H1 (cell line): Measurements from ENCODE around the gene PDE6D. TPM values are rescaled to one million over a fixed set of nuclear protein-coding genes. Genes with fewer than 3 reads are reported as not detected.

Experiments
- CTCF ChIA-PET: fragments of 300-600 bp; sonication (Branson Sonifier 250); formaldehyde crosslinking; loops from one replicate; lab custom pipeline; 2021; ENCODE audit not compliant: partially characterized antibody; lab: Charles Lee
- POLR2A ChIA-PET: fragments of 300-600 bp; sonication (Branson Sonifier 250); formaldehyde crosslinking; loops from one replicate; lab custom pipeline; 2021; ENCODE audit warnings: inconsistent platforms; ENCODE audit not compliant: partially characterized antibody; lab: Charles Lee
- DNase-seq, 2 experiments: peaks; one replicate each; pipeline versions ENCODE4 v3.0.0 to v3.0.0-alpha.2; 2010 to 2022; ENCODE audit warnings: low spot score in 2 of 2, low read depth in 1 of 2, mixed read lengths in 1 of 2
- FAIRE-seq: peaks from 2 replicates; lab custom pipeline; 2011; peaks lifted over from hg19 to GRCh38; lab: Jason Lieb, UNC
- H2AFZ ChIP-seq: 2 replicates; pipeline ENCODE4 v1.8.1; 2012; ENCODE audit warnings: low read length, inconsistent platforms
- H2AK5ac ChIP-seq: 2 replicates; pipeline ENCODE4 v1.6.1; 2013; ENCODE audit warnings: low read depth, low read length
- H2BK120ac ChIP-seq: replicated peaks from 2 replicates; pipeline ENCODE3; 2013; ENCODE audit warnings: low read depth, low read length, inconsistent platforms
- H2BK12ac ChIP-seq: 2 replicates; pipeline ENCODE4 v1.6.1; 2013; ENCODE audit warnings: low read depth, low read length
- H2BK15ac ChIP-seq: 2 replicates; pipeline ENCODE4 v1.6.1; 2013; ENCODE audit warnings: low read length
- H2BK20ac ChIP-seq: 2 replicates; pipeline ENCODE4 v1.6.1; 2013; ENCODE audit warnings: low read length
- H2BK5ac ChIP-seq: 2 replicates; pipeline ENCODE4 v1.6.1; 2013; ENCODE audit warnings: low read depth, low read length
- H3K14ac ChIP-seq: 2 replicates; pipeline ENCODE4 v1.6.1; 2013; ENCODE audit warnings: inconsistent platforms; ENCODE audit not compliant: insufficient read length
- H3K18ac ChIP-seq: 2 replicates; pipeline ENCODE4 v1.6.1; 2013; ENCODE audit warnings: low read length; ENCODE audit errors: extremely low read depth
- H3K23ac ChIP-seq: 2 replicates; pipeline ENCODE4 v1.6.1; 2013; ENCODE audit warnings: inconsistent platforms; ENCODE audit not compliant: insufficient read length
- H3K23me2 ChIP-seq: 2 replicates; pipeline ENCODE4 v1.6.1; 2013; ENCODE audit warnings: low read depth, low read length
- H3K27ac ChIP-seq: 2 replicates; pipeline ENCODE4 v1.6.1; 2011; ENCODE audit warnings: low read depth, low read length, inconsistent platforms
- H3K27me3 ChIP-seq, 4 experiments: replicated peaks in 1 of 4; 1 replicate in 1 of 4; 2 replicates in 3 of 4; pipeline versions ENCODE4 v1.6.1 to v1.8.1; 2011 to 2013; ENCODE audit warnings: low read length in 3 of 4, mild to moderate bottlenecking in 3 of 4, inconsistent platforms in 2 of 4, mixed read lengths in 2 of 4, moderate library complexity in 1 of 4; ENCODE audit not compliant: control insufficient read depth in 3 of 4, insufficient read depth in 3 of 4; ENCODE audit errors: extremely low read depth in 1 of 4
- H3K36me3 ChIP-seq, 4 experiments: 2 replicates each; pipeline versions ENCODE4 v1.6.1 to v1.8.1; 2011 to 2013; ENCODE audit warnings: mild to moderate bottlenecking in 4 of 4, low read length in 3 of 4, moderate library complexity in 2 of 4, control low read depth in 1 of 4, inconsistent platforms in 1 of 4; ENCODE audit not compliant: insufficient read depth in 4 of 4, control insufficient read depth in 2 of 4
- H3K4ac ChIP-seq: replicated peaks from 2 replicates; pipeline ENCODE3; 2013; ENCODE audit warnings: low read length, low read depth, mixed read lengths, inconsistent platforms; ENCODE audit not compliant: insufficient read length
- H3K4me1 ChIP-seq, 4 experiments: replicated peaks in 1 of 4; 1 replicate in 1 of 4; 2 replicates in 3 of 4; pipeline versions ENCODE4 v1.6.1 to v1.8.1; 2011 to 2013; ENCODE audit warnings: low read length in 3 of 4, inconsistent platforms in 2 of 4, mixed read lengths in 1 of 4; ENCODE audit not compliant: insufficient read depth in 4 of 4, control insufficient read depth in 3 of 4
- H3K4me2 ChIP-seq, 2 experiments: 2 replicates each; pipeline versions ENCODE4 v1.6.1 to v1.8.1; 2011 to 2013; ENCODE audit warnings: low read depth in 2 of 2, low read length in 2 of 2, control low read depth in 1 of 2, inconsistent platforms in 1 of 2, mild to moderate bottlenecking in 1 of 2; ENCODE audit not compliant: insufficient read depth in 1 of 2
- H3K4me3 ChIP-seq, 4 experiments: fragments of 200-600, 300-600 bp in 1 of 4; sonication (generic), shearing (Covaris generic), sonication (Bioruptor Twin) in 1 of 4; 2 replicates each; pipeline versions ENCODE4 v1.5.1 to v1.8.1; 2011 to 2016; ENCODE audit warnings: low read length in 4 of 4, low read depth in 3 of 4, control low read depth in 2 of 4, inconsistent platforms in 2 of 4, mild to moderate bottlenecking in 2 of 4, mixed read lengths in 1 of 4, moderate library complexity in 1 of 4; ENCODE audit not compliant: insufficient read depth in 2 of 4; ENCODE audit errors: extremely low read depth in 1 of 4
- H3K56ac ChIP-seq: replicated peaks from 2 replicates; pipeline ENCODE3; 2013; ENCODE audit warnings: low read depth, mild to moderate bottlenecking, mixed read lengths, low read length, inconsistent platforms; ENCODE audit not compliant: insufficient read length
- H3K79me1 ChIP-seq: 2 replicates; pipeline ENCODE4 v1.6.1; 2013; ENCODE audit warnings: low read depth, low read length, control low read depth
- H3K79me2 ChIP-seq, 2 experiments: 2 replicates each; pipeline versions ENCODE4 v1.6.1 to v1.8.1; 2012 to 2013; ENCODE audit warnings: low read length in 2 of 2, mild to moderate bottlenecking in 2 of 2, inconsistent platforms in 1 of 2; ENCODE audit not compliant: insufficient read depth in 2 of 2, control insufficient read depth in 1 of 2
- H3K9ac ChIP-seq, 4 experiments: replicated peaks in 1 of 4; 1 replicate in 1 of 4; 2 replicates in 3 of 4; pipeline versions ENCODE4 v1.6.1 to v1.8.1; 2011 to 2013; ENCODE audit warnings: low read depth in 3 of 4, low read length in 3 of 4, control low read depth in 2 of 4, mild to moderate bottlenecking in 2 of 4, moderate library complexity in 2 of 4, inconsistent platforms in 1 of 4; ENCODE audit errors: extremely low read depth in 1 of 4
- H3K9me3 ChIP-seq, 2 experiments: 2 replicates each; pipeline versions ENCODE4 v1.6.1 to v1.8.1; 2012 to 2013; ENCODE audit warnings: mild to moderate bottlenecking in 2 of 2, moderate library complexity in 2 of 2, control low read depth in 1 of 2, inconsistent platforms in 1 of 2, low read depth in 1 of 2, low read length in 1 of 2, mixed read lengths in 1 of 2; ENCODE audit not compliant: insufficient read depth in 2 of 2
- H4K20me1 ChIP-seq, 2 experiments: replicated peaks in 1 of 2; 2 replicates each; pipeline versions ENCODE3 to v1.8.1; 2011 to 2013; ENCODE audit warnings: inconsistent platforms in 2 of 2, low read length in 2 of 2, mild to moderate bottlenecking in 1 of 2; ENCODE audit not compliant: insufficient read depth in 2 of 2, control insufficient read depth in 1 of 2
- H4K5ac ChIP-seq: 2 replicates; pipeline ENCODE4 v1.6.1; 2013; ENCODE audit warnings: low read length, low read depth, mixed read lengths, inconsistent platforms; ENCODE audit not compliant: insufficient read length
- H4K8ac ChIP-seq: 2 replicates; pipeline ENCODE4 v1.8.0; 2013; ENCODE audit warnings: mild to moderate bottlenecking, moderate library complexity, low read length, inconsistent platforms; ENCODE audit not compliant: insufficient read depth; ENCODE audit errors: extremely low read depth
- H4K91ac ChIP-seq: replicated peaks from 2 replicates; pipeline ENCODE3; 2013; ENCODE audit warnings: low read length, mixed read lengths, inconsistent platforms; ENCODE audit not compliant: insufficient read length
- ATF3 ChIP-seq: IDR thresholded peaks from 2 replicates; pipeline ENCODE4 v1.6.1; 2011; ENCODE audit warnings: low read depth, mild to moderate bottlenecking, low read length; ENCODE audit not compliant: insufficient read depth
- EGR1 ChIP-seq: IDR thresholded peaks from 2 replicates; pipeline ENCODE4 v1.6.1; 2011; ENCODE audit warnings: low read depth, low read length, borderline replicate concordance
- EP300 ChIP-seq, 2 experiments: IDR thresholded peaks; 1 replicate in 1 of 2; 2 replicates in 1 of 2; pipeline ENCODE4 v1.6.1; 2011 to 2012; ENCODE audit warnings: low read depth in 2 of 2, low read length in 2 of 2, mild to moderate bottlenecking in 2 of 2, borderline replicate concordance in 1 of 2, inconsistent platforms in 1 of 2, moderate library complexity in 1 of 2
- JUND ChIP-seq: IDR thresholded peaks from 2 replicates; pipeline ENCODE4 v1.6.1; 2011; ENCODE audit warnings: mild to moderate bottlenecking, improper control_type of control experiment, low read length
- POLR2A ChIP-seq, 2 experiments: IDR thresholded peaks; 1 replicate in 1 of 2; 2 replicates in 1 of 2; pipeline ENCODE4 v1.6.1; 2011; ENCODE audit warnings: low read depth in 2 of 2, low read length in 2 of 2, mild to moderate bottlenecking in 2 of 2; ENCODE audit errors: control extremely low read depth in 1 of 2
- RXRA ChIP-seq: IDR thresholded peaks from 2 replicates; pipeline ENCODE4 v1.6.1; 2011; ENCODE audit warnings: low read depth, mild to moderate bottlenecking, low read length, moderate library complexity; ENCODE audit not compliant: insufficient read depth
- WGBS, 2 experiments: shearing (Covaris generic) in 1 of 2; methylation state at CpG; one replicate each; pipeline versions ENCODE4 v1.1.6 to v1.1.7; 2013 to 2015; ENCODE audit warnings: low lambda C conversion rate in 2 of 2, mixed read lengths in 2 of 2, inconsistent platforms in 1 of 2, low coverage in 1 of 2, missing lambda C conversion rate in 1 of 2; ENCODE audit not compliant: insufficient replicate concordance in 2 of 2, insufficient coverage in 1 of 2, insufficient read length in 1 of 2; ENCODE audit errors: extremely low coverage in 1 of 2, missing lambda C conversion rate in 1 of 2; 5-methylcytosine and 5-hydroxymethylcytosine counted together
- polyA plus RNA-seq, 7 experiments: library from polyadenylated mRNA; depleted of rRNA in 3 of 7; stranded (reverse) in 5 of 7; unstranded in 2 of 7; fragments of >200 nt in 5 of 7; fragments of 200-250 nt in 2 of 7; gene quantifications; 1 replicate in 5 of 7; 2 replicates in 1 of 7; 4 replicates in 1 of 7; pipeline versions ENCODE4 v1.2.1 to v1.2.3, GENCODE V29; 2011 to 2013; ENCODE audit warnings: missing spikeins in 2 of 7, mixed read lengths in 2 of 7
- total RNA-seq: library from RNA; stranded (reverse); fragmentation: NEBNext Ultra II Directional; extraction: Animal tissue kit (Norgen Biotek cat#: 25700); gene quantifications from 2 replicates; pipeline ENCODE4 v1.2.1, GENCODE V29; 2021

Gene PDE6D
- total and polyA plus RNA-seq, 2 of the 8 experiments (the other 6 are each of a cell fraction or from before 2014, with no cell fraction given): 33.7 to 63.9 TPM

- H3K4me2 ChIP-seq: no peak overlapping the region
- no peak overlapping the region for H3K56ac ChIP-seq
- POLR2A ChIA-PET: interaction anchor here (0.9 to 1.6 kb wide), 4 partner anchors 10 to 280 kb away, joined by 3 to 4 read pairs (median 3); partner anchors contain the start of gene NCL
- H3K79me1 ChIP-seq: no peaks in the 10 kb centered on the region
- H3K4me1 ChIP-seq: peaks cover 0 to 11% (median 3%) of the 10 kb centered on the region in 4 experiments; a peak in 3 of 7 replicates
- no peak overlapping the region for H2BK12ac ChIP-seq
- 86% methylated on average over 8 of the region's 9 CpGs; no CpG with 5 or more reads in 1 of the 2 experiments for WGBS, 2 experiments
- H4K20me1 ChIP-seq: peaks cover 0 to 2% of the 10 kb centered on the region in 2 experiments
- H3K9ac ChIP-seq: no peak overlapping the region
- no peak overlapping the region for H2BK5ac ChIP-seq
- CTCF ChIA-PET: interaction anchor here (0.6 to 3.2 kb wide), 9 partner anchors 10 to 131 kb away, joined by 3 to 17 read pairs (median 4); no protein-coding TSS in a partner anchor
- no peak overlapping the region for H2BK120ac ChIP-seq
- H4K91ac ChIP-seq: no peak overlapping the region
- DNase-seq: no peak
- no peak overlapping the region for H3K14ac ChIP-seq
- no peaks in the 10 kb centered on the region; a peak in 1 of 8 replicates for H3K36me3 ChIP-seq
- no peak overlapping the region for H2AFZ ChIP-seq
- no peak overlapping the region for H3K27ac ChIP-seq
- H2AK5ac ChIP-seq: no peak overlapping the region
- H2BK15ac ChIP-seq: no peak overlapping the region
- H4K5ac ChIP-seq: no peak overlapping the region
- no peak overlapping the region for H3K18ac ChIP-seq
- H3K27me3 ChIP-seq: no peaks in the 10 kb centered on the region
- no peak overlapping the region for H2BK20ac ChIP-seq
- no peak for FAIRE-seq
- no peak for TF ChIP-seq EP300 (IDR thresholded peaks at IDR 0.05; ENCODE audit: borderline replicate concordance in 1 of 2, low read depth in 2 of 2, low read length in 2 of 2)
- TF ChIP-seq RXRA: no peak
- TF ChIP-seq POLR2A (IDR thresholded peaks at IDR 0.05; ENCODE audit: control extremely low read depth in 1 of 2, low read depth in 2 of 2, low read length in 2 of 2): no peak
- TF ChIP-seq JUND: no peak
- no peak for TF ChIP-seq EGR1
- no peak for TF ChIP-seq ATF3
- no peak overlapping the region for H3K4ac ChIP-seq
- 0 out of 4 replicates have a peak, but pooled peaks cover 0 to 2% of the 10 kb centered on the region in 2 experiments for H3K9me3 ChIP-seq
- no peak overlapping the region for H3K4me3 ChIP-seq
- H3K23me2 ChIP-seq: no peaks in the 10 kb centered on the region
- no peak overlapping the region for H4K8ac ChIP-seq
- H3K79me2 ChIP-seq: no peaks in the 10 kb centered on the region
- no peak overlapping the region for H3K23ac ChIP-seq
These were observed 37.5 kb downstream of the PDE6D start for GRCh38 chr2:231743376-231744116.
